NT2/D1 (cell line): ENCODE results near the gene SPDL1.

ENCODE experiments used
- DNase-seq: peaks from one replicate; pipeline ENCODE4 v3.0.0-alpha.2; 2011; ENCODE audit warnings: low read depth, low spot score
- H3K27me3 ChIP-seq: 2 replicates; pipeline ENCODE4 v1.6.0; 2011; ENCODE audit warnings: mild to moderate bottlenecking; ENCODE audit not compliant: insufficient read length, insufficient read depth
- H3K36me3 ChIP-seq: 2 replicates; pipeline ENCODE4 v1.6.1; 2011; ENCODE audit warnings: mild to moderate bottlenecking, low read length, mixed read lengths; ENCODE audit not compliant: insufficient read depth, insufficient read length
- H3K4me1 ChIP-seq: 2 replicates; pipeline ENCODE4 v1.5.1; 2011; ENCODE audit not compliant: insufficient read depth, insufficient read length
- H3K4me3 ChIP-seq: 2 replicates; pipeline ENCODE4 v1.5.1; 2011; ENCODE audit warnings: low read depth; ENCODE audit not compliant: insufficient read length
- H3K9ac ChIP-seq: 2 replicates; pipeline ENCODE4 v1.6.0; 2011; ENCODE audit warnings: low read depth; ENCODE audit not compliant: insufficient read length
- H3K9me3 ChIP-seq: 2 replicates; pipeline ENCODE4 v1.5.1; 2011; ENCODE audit warnings: mild to moderate bottlenecking, low read length; ENCODE audit not compliant: insufficient read depth
- SUZ12 ChIP-seq: IDR thresholded peaks from 2 replicates; pipeline ENCODE4 v1.6.1; 2011; ENCODE audit not compliant: insufficient read length, insufficient read depth; ENCODE audit errors: extremely low read depth
- YY1 ChIP-seq: IDR thresholded peaks from 2 replicates; pipeline ENCODE4 v1.6.1; 2011; ENCODE audit not compliant: insufficient read length, insufficient read depth
- ZNF274 ChIP-seq: IDR thresholded peaks from 2 replicates; pipeline ENCODE4 v1.6.1; 2011; ENCODE audit warnings: mild to moderate bottlenecking, low read depth, low read length

SPDL1 gene

GRCh38 chr5:169629847-169630548 lies 46.4 kb downstream of the SPDL1 start:
- H3K27me3 ChIP-seq: no peaks in the 10 kb centered on the region
- TF ChIP-seq SUZ12 (no peak), YY1 (no peak), ZNF274 (no peak)
- no peaks in the 10 kb centered on the region for H3K36me3 ChIP-seq
- no peak overlapping the region for H3K9ac ChIP-seq
- H3K9me3 ChIP-seq: no peaks in the 10 kb centered on the region; the same call in 1 of the 2 replicates
- H3K4me3 ChIP-seq: no peak overlapping the region
- H3K4me1 ChIP-seq: no peaks in the 10 kb centered on the region
- no peak for DNase-seq

- H3K9ac ChIP-seq: no peak overlapping the region
- no peaks in the 10 kb centered on the region for H3K27me3 ChIP-seq
- no peak overlapping the region for H3K4me3 ChIP-seq
- H3K4me1 ChIP-seq: no peaks in the 10 kb centered on the region
- H3K9me3 ChIP-seq: no peaks in the 10 kb centered on the region; the same call in 1 of the 2 replicates
- no peaks in the 10 kb centered on the region for H3K36me3 ChIP-seq
- TF ChIP-seq ZNF274: no peak
- TF ChIP-seq SUZ12: no peak
- TF ChIP-seq YY1: no peak
- DNase-seq: no peak
Observed at GRCh38 chr5:169631360-169631759, 47.8 kb downstream of the SPDL1 start.

- H3K9me3 ChIP-seq: no peaks in the 10 kb centered on the region; the same call in 1 of the 2 replicates
- DNase-seq: no peak
- TF ChIP-seq YY1 (no peak), SUZ12 (no peak), ZNF274 (no peak)
- no peaks in the 10 kb centered on the region for H3K27me3 ChIP-seq
- H3K4me3 ChIP-seq: no peak overlapping the region
- no peaks in the 10 kb centered on the region for H3K36me3 ChIP-seq
- no peak overlapping the region for H3K9ac ChIP-seq
- no peaks in the 10 kb centered on the region for H3K4me1 ChIP-seq
Observed at GRCh38 chr5:169632946-169633345, 49.4 kb downstream of the SPDL1 start.

GRCh38 chr5:169634606-169635005 lies 51.0 kb downstream of the SPDL1 start:
- Histone ChIP-seq H3K4me3 (no peak overlapping the region), H3K9me3 (no peaks in the 10 kb centered on the region; the same call in none of the 2 replicates), H3K4me1 (no peaks in the 10 kb centered on the region), H3K36me3 (no peaks in the 10 kb centered on the region), H3K9ac (no peak overlapping the region), H3K27me3 (no peaks in the 10 kb centered on the region)
- no peak for DNase-seq
- TF ChIP-seq SUZ12 (no peak), ZNF274 (no peak)

- H3K9me3 ChIP-seq: no peaks in the 10 kb centered on the region; the same call in none of the 2 replicates
- no peak overlapping the region for H3K4me3 ChIP-seq
Observed at GRCh38 chr5:169635936-169636335, 52.4 kb downstream of the SPDL1 start.

GRCh38 chr5:169636477-169637084 lies 53.0 kb downstream of the SPDL1 start:
- TF ChIP-seq YY1 (no peak), SUZ12 (no peak), ZNF274 (no peak)
- H3K27me3 ChIP-seq: no peaks in the 10 kb centered on the region
- DNase-seq: no peak
- no peaks in the 10 kb centered on the region for H3K36me3 ChIP-seq
- no peak overlapping the region for H3K4me3 ChIP-seq
- H3K4me1 ChIP-seq: no peaks in the 10 kb centered on the region
- H3K9ac ChIP-seq: no peak overlapping the region
- no peaks in the 10 kb centered on the region; the same call in none of the 2 replicates for H3K9me3 ChIP-seq

More at GRCh38 chr5:169635936-169636335, 52.4 kb downstream of the SPDL1 start:
- no peaks in the 10 kb centered on the region for H3K27me3 ChIP-seq
- no peak for DNase-seq
- TF ChIP-seq SUZ12 (no peak), YY1 (no peak), ZNF274 (no peak)
- H3K36me3 ChIP-seq: no peaks in the 10 kb centered on the region
- no peak overlapping the region for H3K9ac ChIP-seq
- H3K4me1 ChIP-seq: no peaks in the 10 kb centered on the region

GRCh38 chr5:169637085-169637548 lies 53.5 kb downstream of the SPDL1 start, which contains the start of gene DOCK2:
Gene DOCK2 (plus strand): TSS chr5:169637275. CDS start chr5:169637327, 52 bp downstream.
- Histone ChIP-seq H3K9ac (no peak within 1 kb of the TSS), H3K27me3 (no peaks in the 10 kb centered on the region), H3K4me1 (no peaks in the 10 kb centered on the region), H3K9me3 (no peaks in the 10 kb centered on the region; the same call in none of the 2 replicates), H3K36me3 (no peaks in the 10 kb centered on the region), H3K4me3 (no peak within 1 kb of the TSS)
- DNase-seq: no peak
- TF ChIP-seq YY1: no peak
- no peak for TF ChIP-seq SUZ12
- TF ChIP-seq ZNF274: no peak
